ENCODE results near the gene ERI3.

The ERI3 gene

GRCh38 chr1:44270686-44271628, 84.1 kb downstream of the ERI3 start:
- Histone ChIP-seq H3K9me2 (ENCODE audit: low read depth, low read length) (no peaks in the 10 kb centered on the region), H3K9me3 (ENCODE audit: low read length) (no peaks in the 10 kb centered on the region), H3K4me1 (ENCODE audit: insufficient read depth, low read length, severe bottlenecking) (peaks cover under 1% of the 10 kb centered on the region), H3K79me2 (ENCODE audit: insufficient read depth, low read length) (no peaks in the 10 kb centered on the region), H4K20me1 (ENCODE audit: insufficient read depth, low read length) (no peaks in the 10 kb centered on the region), H3K36me3 (ENCODE audit: insufficient read depth, low read length) (no peaks in the 10 kb centered on the region), H3K4me2 (ENCODE audit: low read length) (no peak overlapping the region), H3K4me3 (ENCODE audit: low read depth, low read length, poor library complexity, severe bottlenecking) (no peak overlapping the region), H2AFZ (ENCODE audit: low read length) (no peak overlapping the region), H3K27ac (ENCODE audit: low read depth, low read length, poor library complexity, severe bottlenecking) (no peak overlapping the region), H3F3A (ENCODE audit: insufficient read depth, low read length) (no peaks in the 10 kb centered on the region), H3K9ac (ENCODE audit: low read length) (no peak overlapping the region), H3K27me3 (ENCODE audit: insufficient read depth, low read length) (no peaks in the 10 kb centered on the region)
- TF ChIP-seq CTCF (IDR thresholded peaks at IDR 0.05; ENCODE audit: low read length) (no peak), EZH2 (IDR thresholded peaks at IDR 0.05; ENCODE audit: borderline replicate concordance, low read length) (no peak)

DNA sequence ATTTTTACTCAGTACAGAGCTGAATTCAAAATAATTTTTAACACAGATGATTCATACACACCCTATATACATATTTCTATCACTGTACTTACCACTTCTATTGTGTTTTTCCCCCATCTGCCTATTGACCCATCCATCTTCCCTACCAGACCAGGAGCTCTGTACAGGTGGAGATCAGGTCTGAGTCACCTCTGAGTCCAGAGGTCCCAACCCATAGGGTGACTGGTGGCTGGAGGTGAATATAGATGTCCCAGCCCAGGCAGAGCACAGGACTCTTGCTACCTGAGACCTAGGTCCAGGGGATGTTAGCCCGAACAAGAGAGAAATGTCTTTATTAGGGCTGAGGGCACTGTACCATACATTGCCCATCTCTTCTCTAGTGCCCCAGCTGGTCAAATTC, 87.0 kb downstream of the ERI3 start:
- H3K4me1 ChIP-seq (ENCODE audit: insufficient read depth, low read length, severe bottlenecking) = no peaks in the 10 kb centered on the region
- H3F3A ChIP-seq (ENCODE audit: insufficient read depth, low read length) = no peaks in the 10 kb centered on the region
- no peaks in the 10 kb centered on the region for H3K36me3 ChIP-seq (ENCODE audit: insufficient read depth, low read length)
- H4K20me1 ChIP-seq (ENCODE audit: insufficient read depth, low read length) = no peaks in the 10 kb centered on the region
- TF ChIP-seq CTCF (IDR thresholded peaks at IDR 0.05; ENCODE audit: low read length) (no peak), EZH2 (IDR thresholded peaks at IDR 0.05; ENCODE audit: borderline replicate concordance, low read length) (no peak)
- no peak overlapping the region for H3K4me2 ChIP-seq (ENCODE audit: low read length)
- H3K9ac ChIP-seq (ENCODE audit: low read length) = no peak overlapping the region
- no peaks in the 10 kb centered on the region for H3K9me2 ChIP-seq (ENCODE audit: low read depth, low read length)
- no peak overlapping the region for H3K4me3 ChIP-seq (ENCODE audit: low read depth, low read length, poor library complexity, severe bottlenecking)
- no peak overlapping the region for H3K27ac ChIP-seq (ENCODE audit: low read depth, low read length, poor library complexity, severe bottlenecking)
- H2AFZ ChIP-seq (ENCODE audit: low read length) = no peak overlapping the region
- no peaks in the 10 kb centered on the region for H3K9me3 ChIP-seq (ENCODE audit: low read length)
- H3K79me2 ChIP-seq (ENCODE audit: insufficient read depth, low read length) = no peaks in the 10 kb centered on the region
- H3K27me3 ChIP-seq (ENCODE audit: insufficient read depth, low read length) = no peaks in the 10 kb centered on the region

DNA sequence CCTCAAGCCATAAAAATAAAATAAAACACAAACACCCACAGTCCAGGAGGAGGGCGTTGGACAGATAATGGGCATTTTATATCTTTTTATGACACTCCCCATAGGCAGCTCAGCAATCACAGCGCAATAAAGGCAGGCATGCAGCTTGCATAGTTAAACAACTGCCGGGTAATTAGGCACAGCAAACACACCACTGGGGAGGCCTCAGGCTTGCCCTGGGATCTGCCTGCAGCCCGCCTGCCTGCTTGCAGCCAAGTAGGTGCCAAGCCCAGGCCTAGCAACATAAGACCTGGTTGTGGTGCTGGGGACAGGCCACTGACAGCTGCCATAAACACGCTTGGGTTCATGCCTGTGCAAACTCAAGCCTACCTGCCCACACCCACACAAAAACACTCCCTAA, 87.6 kb downstream of the ERI3 start:
- Histone ChIP-seq H3K4me3 (ENCODE audit: low read depth, low read length, poor library complexity, severe bottlenecking) (no peak overlapping the region), H3K27ac (ENCODE audit: low read depth, low read length, poor library complexity, severe bottlenecking) (no peak overlapping the region), H3K9me2 (ENCODE audit: low read depth, low read length) (no peaks in the 10 kb centered on the region), H3K4me2 (ENCODE audit: low read length) (no peak overlapping the region), H3F3A (ENCODE audit: insufficient read depth, low read length) (no peaks in the 10 kb centered on the region), H3K9ac (ENCODE audit: low read length) (no peak overlapping the region), H3K4me1 (ENCODE audit: insufficient read depth, low read length, severe bottlenecking) (no peaks in the 10 kb centered on the region), H3K36me3 (ENCODE audit: insufficient read depth, low read length) (no peaks in the 10 kb centered on the region), H3K9me3 (ENCODE audit: low read length) (no peaks in the 10 kb centered on the region), H2AFZ (ENCODE audit: low read length) (no peak overlapping the region), H3K27me3 (ENCODE audit: insufficient read depth, low read length) (no peaks in the 10 kb centered on the region), H3K79me2 (ENCODE audit: insufficient read depth, low read length) (no peaks in the 10 kb centered on the region), H4K20me1 (ENCODE audit: insufficient read depth, low read length) (no peaks in the 10 kb centered on the region)
- TF ChIP-seq CTCF (IDR thresholded peaks at IDR 0.05; ENCODE audit: low read length) = no peak
- no peak for TF ChIP-seq EZH2 (IDR thresholded peaks at IDR 0.05; ENCODE audit: borderline replicate concordance, low read length)
